Left lung (tissue), 10 donors: ENCODE results near the gene ASB6. TPM values are rescaled to one million over a fixed set of nuclear protein-coding genes. Genes with fewer than 3 reads are reported as not detected.

Experiments
- ATAC-seq: fragments of 200-7000 bp; cut with Tn5 transposase; one replicate; pipeline ENCODE4 v1.9.1; 2020; ENCODE audit warnings: moderate library complexity
- DNase-seq, 4 donors: peaks; one replicate each; pipeline ENCODE4 v3.0.0-alpha.2; 2013 to 2020
- H3K27ac ChIP-seq, 2 donors: fragments of 200-600 bp; sonication (generic) in 1 of 2; one replicate each; pipeline versions ENCODE4 v1.5.0 to v1.8.0; 2020 to 2021
- H3K27me3 ChIP-seq, 2 donors: fragments of 200-600 bp; sonication (generic) in 1 of 2; one replicate each; pipeline versions ENCODE4 v1.5.0 to v1.8.0; 2020 to 2021
- H3K36me3 ChIP-seq, 2 donors: fragments of 200-600 bp; sonication (generic) in 1 of 2; one replicate each; pipeline versions ENCODE4 v1.5.0 to v1.8.0; 2020 to 2021
- H3K4me1 ChIP-seq, 2 donors: fragments of 200-600 bp; one replicate each; pipeline ENCODE4 v1.8.0; 2021
- H3K4me3 ChIP-seq, 2 donors: fragments of 200-600 bp; sonication (generic) in 1 of 2; one replicate each; pipeline versions ENCODE4 v1.5.0 to v1.8.0; 2020 to 2021; ENCODE audit warnings: mild to moderate bottlenecking in 1 of 2
- H3K9me3 ChIP-seq, 2 donors: fragments of 200-600 bp; sonication (generic) in 1 of 2; one replicate each; pipeline versions ENCODE4 v1.5.0 to v1.8.0; 2020 to 2021
- intact Hi-C, 2 donors: fragments of 100-400 bp; cut with DNase I; formaldehyde crosslinking; loops; one replicate each; pipeline versions ENCODE4 v1.11.2 to v1.14.2; 2022
- polyA plus RNA-seq, 6 donors: library from polyadenylated mRNA; unstranded; fragments of 120-200 nt; gene quantifications; one replicate each; pipeline ENCODE4 v1.2.1, GENCODE V29; 2013; ENCODE audit not compliant: insufficient read length in 6 of 6
- total RNA-seq, 2 donors: library from RNA; stranded (reverse); fragmentation: NEBNext Ultra II Directional; extraction: Animal tissue kit (Norgen Biotek cat#: 25700); gene quantifications; one replicate each; pipeline ENCODE4 v1.2.1, GENCODE V29; 2021
- TF ChIP-seq, protein P1 (sequence below), 2 donors: fragments of 200-600 bp; sonication (generic) in 1 of 2; IDR thresholded peaks; one replicate each; pipeline versions ENCODE4 v1.5.0 to v1.8.0; 2021; ENCODE audit warnings: antibody characterized with exemption in 2 of 2
- donor health status: DM: no; HTN: yes; CAD: no.
- donor health status: DM: no; HTN: no; CAD: no.

ASB6 gene
- total and polyA plus RNA-seq, 8 donors = 14.0 to 18.0 (median 15.7) TPM

DNA sequence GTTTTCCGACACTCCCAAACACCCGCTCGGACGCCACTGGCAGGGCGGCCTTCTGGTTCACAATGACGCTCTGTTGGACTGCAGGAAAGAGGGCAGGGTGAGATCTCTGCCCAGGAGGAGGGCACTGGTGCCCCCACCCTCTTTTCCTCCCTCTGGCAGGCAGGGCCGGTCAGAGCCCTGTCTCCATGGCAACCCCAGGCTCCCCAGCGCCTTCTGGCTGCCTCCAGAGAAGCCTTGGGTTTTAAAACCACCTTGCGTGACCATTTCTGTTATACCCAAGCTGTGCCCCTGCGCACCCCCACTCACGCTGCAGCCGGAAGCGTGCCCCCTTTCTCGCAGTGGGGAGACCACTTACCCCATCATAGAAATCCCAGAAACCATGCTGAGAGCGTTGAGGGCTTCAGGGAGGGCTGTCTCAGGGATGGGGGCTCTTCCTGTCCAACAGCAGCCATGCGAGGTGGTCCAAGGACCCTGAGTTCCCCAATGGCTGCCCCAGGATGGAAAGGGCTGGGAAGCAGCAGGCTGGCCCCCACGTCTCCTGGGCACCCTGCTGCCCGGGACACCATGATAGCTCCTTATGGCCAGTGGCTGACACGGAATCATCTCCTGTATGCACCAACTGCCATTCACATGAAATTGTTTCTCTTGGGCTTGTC is 28.3 kb downstream of the ASB6 start:
- ATAC-seq (no peak), DNase-seq (peak in 1 of 4 donors; percentile 50)
- TF ChIP-seq, protein P1, sequence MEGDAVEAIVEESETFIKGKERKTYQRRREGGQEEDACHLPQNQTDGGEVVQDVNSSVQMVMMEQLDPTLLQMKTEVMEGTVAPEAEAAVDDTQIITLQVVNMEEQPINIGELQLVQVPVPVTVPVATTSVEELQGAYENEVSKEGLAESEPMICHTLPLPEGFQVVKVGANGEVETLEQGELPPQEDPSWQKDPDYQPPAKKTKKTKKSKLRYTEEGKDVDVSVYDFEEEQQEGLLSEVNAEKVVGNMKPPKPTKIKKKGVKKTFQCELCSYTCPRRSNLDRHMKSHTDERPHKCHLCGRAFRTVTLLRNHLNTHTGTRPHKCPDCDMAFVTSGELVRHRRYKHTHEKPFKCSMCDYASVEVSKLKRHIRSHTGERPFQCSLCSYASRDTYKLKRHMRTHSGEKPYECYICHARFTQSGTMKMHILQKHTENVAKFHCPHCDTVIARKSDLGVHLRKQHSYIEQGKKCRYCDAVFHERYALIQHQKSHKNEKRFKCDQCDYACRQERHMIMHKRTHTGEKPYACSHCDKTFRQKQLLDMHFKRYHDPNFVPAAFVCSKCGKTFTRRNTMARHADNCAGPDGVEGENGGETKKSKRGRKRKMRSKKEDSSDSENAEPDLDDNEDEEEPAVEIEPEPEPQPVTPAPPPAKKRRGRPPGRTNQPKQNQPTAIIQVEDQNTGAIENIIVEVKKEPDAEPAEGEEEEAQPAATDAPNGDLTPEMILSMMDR (IDR thresholded peaks at IDR 0.05) = no peak
- H3K36me3 ChIP-seq = no peaks in the 10 kb centered on the region
- intact Hi-C loops = loop anchor here (5.0 to 10.0 kb wide), 3 partner anchors 439 to 476 kb away; partner anchors contain the start of gene IER5L (in 1 of the 2)
- peaks cover 0 to 13% of the 10 kb centered on the region in 2 donors for H3K27me3 ChIP-seq
- H3K4me3 ChIP-seq = no peak overlapping the region
- peaks cover 8 to 25% of the 10 kb centered on the region in 2 donors for H3K4me1 ChIP-seq
- H3K9me3 ChIP-seq = no peaks in the 10 kb centered on the region
- H3K27ac ChIP-seq = no peak overlapping the region

GRCh38 chr9:129612815-129613519 is 29.0 kb downstream of the ASB6 start:
- H3K4me3 ChIP-seq = no peak overlapping the region
- intact Hi-C loops = loop anchor here (5.0 to 10.0 kb wide), 3 partner anchors 438 to 476 kb away; partner anchors contain the start of gene IER5L (in 1 of the 2)
- no peaks in the 10 kb centered on the region for H3K9me3 ChIP-seq
- peaks cover 11 to 32% of the 10 kb centered on the region in 2 donors for H3K4me1 ChIP-seq
- no peak overlapping the region for H3K27ac ChIP-seq
- TF ChIP-seq, protein P1 (IDR thresholded peaks at IDR 0.05) = no peak
- DNase-seq = peak in 1 of 4 donors; percentile 65
- no peak for ATAC-seq
- no peaks in the 10 kb centered on the region for H3K36me3 ChIP-seq
- peaks cover 0 to 11% of the 10 kb centered on the region in 2 donors for H3K27me3 ChIP-seq

GRCh38 chr9:129612123-129612522 is 29.8 kb downstream of the ASB6 start:
- Histone ChIP-seq H3K9me3 (no peaks in the 10 kb centered on the region), H3K27ac (no peak overlapping the region), H3K36me3 (no peaks in the 10 kb centered on the region), H3K4me1 (peaks cover 15 to 39% of the 10 kb centered on the region in 2 donors), H3K4me3 (no peak overlapping the region), H3K27me3 (peaks cover 0 to 11% of the 10 kb centered on the region in 2 donors)
- ATAC-seq (no peak), DNase-seq (peak in 1 of 4 donors; percentile 41)
- TF ChIP-seq, protein P1 (IDR thresholded peaks at IDR 0.05) = no peak
- intact Hi-C loops = loop anchor here (5.0 to 10.0 kb wide), 3 partner anchors 437 to 475 kb away; partner anchors contain the start of gene IER5L (in 1 of the 2)

DNA sequence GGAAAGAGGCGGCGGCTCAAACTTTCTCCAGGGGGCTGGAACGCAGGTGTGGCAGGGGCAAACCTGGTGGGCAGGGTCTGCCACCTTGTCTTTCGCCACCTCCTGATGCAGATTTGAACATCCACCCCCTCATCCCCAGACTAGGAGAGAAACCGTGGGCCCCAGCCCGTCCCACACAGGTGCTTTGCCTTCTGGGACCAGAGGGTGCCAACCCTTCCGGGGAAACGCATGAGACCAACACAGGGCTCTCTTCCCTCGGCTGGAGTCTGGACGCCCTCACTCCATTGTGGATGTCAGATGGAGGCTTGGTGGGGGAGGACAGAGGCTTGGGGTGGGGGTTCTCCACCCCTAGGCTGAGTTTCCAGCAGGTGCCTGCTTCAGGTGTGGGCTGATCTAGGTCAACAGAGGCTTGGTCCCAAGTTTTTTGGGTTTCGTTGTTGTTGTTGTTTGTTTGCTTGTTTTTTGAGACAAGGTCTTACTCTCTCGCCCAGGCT is 30.6 kb downstream of the ASB6 start:
- DNase-seq (no peak), ATAC-seq (no peak)
- peaks cover 0 to 11% of the 10 kb centered on the region in 2 donors for H3K27me3 ChIP-seq
- TF ChIP-seq, protein P1 (IDR thresholded peaks at IDR 0.05) = no peak
- intact Hi-C loops = loop anchor here (5.0 to 10.0 kb wide), 3 partner anchors 437 to 474 kb away; partner anchors contain the start of gene IER5L (in 1 of the 2)
- peak overlapping the region in 1 of 2 donors; percentile 82 for H3K27ac ChIP-seq
- H3K4me1 ChIP-seq = peaks cover 15 to 45% of the 10 kb centered on the region in 2 donors
- H3K9me3 ChIP-seq = no peaks in the 10 kb centered on the region
- no peaks in the 10 kb centered on the region for H3K36me3 ChIP-seq
- H3K4me3 ChIP-seq = peak overlapping the region in 1 of 2 donors; percentile 51
